ENCODE data around the gene ATP2B3. TPM values are rescaled to one million over a fixed set of nuclear protein-coding genes. Genes with fewer than 3 reads are reported as not detected.

ATP2B3 gene
- total and polyA plus RNA-seq, 2 of the 4 experiments (the other 2 are of a cell fraction): under 0.01 to 0.03 TPM

GRCh38 chrX:153582896-153583295 is 65.5 kb downstream of the ATP2B3 start:
- Histone ChIP-seq H2BK5ac (ENCODE audit: low read depth, low read length, poor library complexity, severe bottlenecking) (no peak overlapping the region), H4K20me1 (ENCODE audit: insufficient read depth, low read length) (no peaks in the 10 kb centered on the region), H4K8ac (ENCODE audit: low read depth in 2 of 2, low read length in 2 of 2) (no peak overlapping the region), H3K9me1 (ENCODE audit: insufficient read depth, low read length) (no peaks in the 10 kb centered on the region), H3K27ac (ENCODE audit: insufficient read depth, low read length) (no peak overlapping the region), H3K4ac (ENCODE audit: low read depth, low read length) (no peak overlapping the region), H2AK5ac (ENCODE audit: low read depth, low read length) (no peak overlapping the region), H3K56ac (ENCODE audit: extremely low read depth, insufficient read depth, low read length) (no peak overlapping the region), H3K9ac (ENCODE audit: low read depth, low read length) (no peak overlapping the region), H3K27me3 (ENCODE audit: control insufficient read depth, insufficient read depth, low read length) (no peaks in the 10 kb centered on the region; the same call in 1 of the 2 replicates), H2AK9ac (replicated peaks; ENCODE audit: low read depth, low read length, poor library complexity) (no peak overlapping the region), H4K5ac (ENCODE audit: low read depth, low read length) (no peak overlapping the region), H3K79me1 (ENCODE audit: low read depth in 1 of 2, low read length in 2 of 2) (no peaks in the 10 kb centered on the region), H4K91ac (ENCODE audit: insufficient read depth, low read depth, low read length) (no peak overlapping the region), H3K36me3 (ENCODE audit: control insufficient read depth, insufficient read depth, low read length) (peaks cover 4% of the 10 kb centered on the region), H3K14ac (replicated peaks; ENCODE audit: low read depth, low read length) (no peak overlapping the region), H2BK15ac (ENCODE audit: low read depth, low read length) (no peak overlapping the region), H3K23ac (ENCODE audit: low read depth, low read length) (no peak overlapping the region), H3K18ac (ENCODE audit: low read depth, low read length) (no peak overlapping the region), H3K4me1 (ENCODE audit: control insufficient read depth, insufficient read depth, low read length) (no peaks in the 10 kb centered on the region), H2BK20ac (ENCODE audit: low read depth, low read length) (no peak overlapping the region), H3K4me3 (ENCODE audit: insufficient read depth, low read depth, low read length) (no peak overlapping the region), H3K4me2 (ENCODE audit: low read depth, low read length) (no peak overlapping the region), H2AFZ (replicated peaks; ENCODE audit: low read length, poor library complexity) (peak overlapping the region; percentile 41), H2BK120ac (ENCODE audit: low read depth, low read length) (no peak overlapping the region), H3K9me3 (ENCODE audit: control insufficient read depth, insufficient read depth, low read length) (no peaks in the 10 kb centered on the region)
- no peak for TF ChIP-seq MXI1 (IDR thresholded peaks at IDR 0.05; ENCODE audit: borderline replicate concordance, low read depth, low read length)
- TF ChIP-seq POLR2A (IDR thresholded peaks at IDR 0.05; ENCODE audit: low read depth, low read length): no peak
- no peak for TF ChIP-seq CHD1 (IDR thresholded peaks at IDR 0.05; ENCODE audit: low read depth, low read length)
- no peak for TF ChIP-seq FOS (IDR thresholded peaks at IDR 0.05; ENCODE audit: low read depth, low read length)
- TF ChIP-seq, protein P1, sequence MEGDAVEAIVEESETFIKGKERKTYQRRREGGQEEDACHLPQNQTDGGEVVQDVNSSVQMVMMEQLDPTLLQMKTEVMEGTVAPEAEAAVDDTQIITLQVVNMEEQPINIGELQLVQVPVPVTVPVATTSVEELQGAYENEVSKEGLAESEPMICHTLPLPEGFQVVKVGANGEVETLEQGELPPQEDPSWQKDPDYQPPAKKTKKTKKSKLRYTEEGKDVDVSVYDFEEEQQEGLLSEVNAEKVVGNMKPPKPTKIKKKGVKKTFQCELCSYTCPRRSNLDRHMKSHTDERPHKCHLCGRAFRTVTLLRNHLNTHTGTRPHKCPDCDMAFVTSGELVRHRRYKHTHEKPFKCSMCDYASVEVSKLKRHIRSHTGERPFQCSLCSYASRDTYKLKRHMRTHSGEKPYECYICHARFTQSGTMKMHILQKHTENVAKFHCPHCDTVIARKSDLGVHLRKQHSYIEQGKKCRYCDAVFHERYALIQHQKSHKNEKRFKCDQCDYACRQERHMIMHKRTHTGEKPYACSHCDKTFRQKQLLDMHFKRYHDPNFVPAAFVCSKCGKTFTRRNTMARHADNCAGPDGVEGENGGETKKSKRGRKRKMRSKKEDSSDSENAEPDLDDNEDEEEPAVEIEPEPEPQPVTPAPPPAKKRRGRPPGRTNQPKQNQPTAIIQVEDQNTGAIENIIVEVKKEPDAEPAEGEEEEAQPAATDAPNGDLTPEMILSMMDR (conservative IDR thresholded peaks at IDR 0.05; ENCODE audit: low read depth, low read length): no peak
- TF ChIP-seq RAD21 (IDR thresholded peaks at IDR 0.05; ENCODE audit: low read length): no peak
- TF ChIP-seq, protein P2, sequence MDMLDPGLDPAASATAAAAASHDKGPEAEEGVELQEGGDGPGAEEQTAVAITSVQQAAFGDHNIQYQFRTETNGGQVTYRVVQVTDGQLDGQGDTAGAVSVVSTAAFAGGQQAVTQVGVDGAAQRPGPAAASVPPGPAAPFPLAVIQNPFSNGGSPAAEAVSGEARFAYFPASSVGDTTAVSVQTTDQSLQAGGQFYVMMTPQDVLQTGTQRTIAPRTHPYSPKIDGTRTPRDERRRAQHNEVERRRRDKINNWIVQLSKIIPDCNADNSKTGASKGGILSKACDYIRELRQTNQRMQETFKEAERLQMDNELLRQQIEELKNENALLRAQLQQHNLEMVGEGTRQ (IDR thresholded peaks at IDR 0.05; ENCODE audit: low read depth, low read length): no peak
- intact Hi-C loops (cut with micrococcal nuclease): no loop called here
- in situ Hi-C loops (cut with MboI; ENCODE audit: low sequenced_read_pairs): no loop called here
- ChIA-PET CTCF (no interaction called here), POLR2A (ENCODE audit: unreplicated experiment) (no interaction called here)
- dilution Hi-C loops (cut with HindIII; ENCODE audit: low sequenced_read_pairs, unreplicated experiment): no loop called here
- peak; percentile 37 for DNase-seq
- ATAC-seq (ENCODE audit: low read depth): peak; percentile 68
- WGBS, 2 experiments (ENCODE audit: extremely low coverage in 2 of 2, insufficient read length in 1 of 2): no CpG with 5 or more reads among the region's 13 CpGs
- no TSS peak for BruUV-seq (replicated peaks)
